Keratinocyte (primary cell): ENCODE results near the gene AP3D1. TPM values are rescaled to one million over a fixed set of nuclear protein-coding genes. Genes with fewer than 3 reads are reported as not detected.

Experiments
- DNase-seq: peaks from one replicate; pipeline ENCODE4 v3.0.0-alpha.2; 2011; ENCODE audit warnings: low read depth, missing footprints, low spot score
- FAIRE-seq: peaks from 2 replicates; lab custom pipeline; 2011; peaks lifted over from hg19 to GRCh38; lab: Jason Lieb, UNC
- H2AFZ ChIP-seq: 2 replicates; pipeline ENCODE4 v1.6.0; 2012; ENCODE audit warnings: low read length, control low read depth, inconsistent platforms; ENCODE audit not compliant: control insufficient read depth
- H3K27ac ChIP-seq: 2 replicates; pipeline ENCODE4 v1.5.1; 2011; ENCODE audit warnings: low read length; ENCODE audit not compliant: control insufficient read depth, insufficient read depth
- H3K27me3 ChIP-seq: 3 replicates; pipeline ENCODE4 v1.6.0; 2011; ENCODE audit warnings: low read length; ENCODE audit not compliant: control insufficient read depth, insufficient read depth; ENCODE audit errors: extremely low read depth
- H3K36me3 ChIP-seq, 2 experiments: 2 replicates in 1 of 2; 3 replicates in 1 of 2; pipeline ENCODE4 v1.5.1; 2011; ENCODE audit warnings: low read length in 2 of 2, mild to moderate bottlenecking in 1 of 2; ENCODE audit not compliant: control insufficient read depth in 2 of 2, insufficient read depth in 2 of 2; ENCODE audit errors: extremely low read depth in 1 of 2
- H3K4me1 ChIP-seq: 3 replicates; pipeline ENCODE4 v1.5.1; 2011; ENCODE audit warnings: low read length; ENCODE audit not compliant: control insufficient read depth, insufficient read depth; ENCODE audit errors: extremely low read depth
- H3K4me2 ChIP-seq: 3 replicates; pipeline ENCODE4 v1.6.0; 2011; ENCODE audit warnings: low read depth, low read length; ENCODE audit not compliant: control insufficient read depth, insufficient read depth; ENCODE audit errors: extremely low read depth
- H3K4me3 ChIP-seq, 3 experiments: fragments of 200-600 bp in 1 of 3; sonication (generic) in 1 of 3; 2 replicates in 2 of 3; 3 replicates in 1 of 3; pipeline ENCODE4 v1.5.1; 2011 to 2016; ENCODE audit warnings: low read length in 3 of 3, mild to moderate bottlenecking in 3 of 3, control low read depth in 2 of 3, inconsistent platforms in 1 of 3, low read depth in 1 of 3, mixed read lengths in 1 of 3, mixed run types in 1 of 3, moderate library complexity in 1 of 3; ENCODE audit not compliant: control insufficient read depth in 2 of 3, insufficient read depth in 2 of 3; ENCODE audit errors: extremely low read depth in 1 of 3
- H3K79me2 ChIP-seq: 2 replicates; pipeline ENCODE4 v1.6.0; 2012; ENCODE audit warnings: low read length; ENCODE audit not compliant: control insufficient read depth, insufficient read depth
- H3K9ac ChIP-seq: 3 replicates; pipeline ENCODE4 v1.6.0; 2011; ENCODE audit warnings: low read length; ENCODE audit not compliant: control insufficient read depth, insufficient read depth; ENCODE audit errors: extremely low read depth
- H3K9me1 ChIP-seq: 3 replicates; pipeline ENCODE4 v1.6.0; 2011; ENCODE audit warnings: low read length; ENCODE audit not compliant: control insufficient read depth, insufficient read depth; ENCODE audit errors: extremely low read depth
- H3K9me3 ChIP-seq: 2 replicates; pipeline ENCODE4 v1.5.1; 2012; ENCODE audit warnings: low read depth, low read length; ENCODE audit not compliant: control insufficient read depth
- H4K20me1 ChIP-seq: 3 replicates; pipeline ENCODE4 v1.6.0; 2011; ENCODE audit warnings: low read length; ENCODE audit not compliant: control insufficient read depth, insufficient read depth; ENCODE audit errors: extremely low read depth
- EZH2 ChIP-seq: IDR thresholded peaks from one replicate; pipeline ENCODE4 v1.6.1; 2012; ENCODE audit warnings: inconsistent platforms, mild to moderate bottlenecking, low read length, moderate library complexity
- dilution Hi-C: fragments of 300-500 bp; cut with MboI; formaldehyde crosslinking; loops from one replicate; pipeline ENCODE4 v1.7.0; 2020; ENCODE audit warnings: low sequenced_read_pairs; ENCODE audit not compliant: extremely low pct_ligation_motif_present
- polyA plus RNA-seq, 5 experiments: library from polyadenylated mRNA; depleted of rRNA in 3 of 5; stranded (reverse) in 3 of 5; stranded (forward) in 1 of 5; unstranded in 1 of 5; fragments of >200 nt; gene quantifications; 1 replicate in 1 of 5; 2 replicates in 3 of 5; 3 replicates in 1 of 5; pipeline versions ENCODE4 v1.2.1 to v1.2.3, GENCODE V29; 2011 to 2012; ENCODE audit warnings: missing spikeins in 2 of 5, low read depth in 1 of 5, low replicate concordance in 1 of 5
- TF ChIP-seq, protein P1 (sequence below), 3 experiments: IDR thresholded peaks in 1 of 3; conservative IDR thresholded peaks in 1 of 3; optimal IDR thresholded peaks in 1 of 3; 2 replicates in 2 of 3; 3 replicates in 1 of 3; pipeline versions ENCODE3 to v1.5.1; 2011; ENCODE audit warnings: low read length in 3 of 3, mild to moderate bottlenecking in 3 of 3, moderate library complexity in 2 of 3, control low read depth in 1 of 3, inconsistent platforms in 1 of 3; ENCODE audit not compliant: insufficient read depth in 2 of 3; ENCODE audit errors: extremely low read depth in 1 of 3

AP3D1 gene
- polyA plus RNA-seq, 1 donor (not counting 4 experiments of a cell fraction or from before 2014, with no cell fraction given), result 56.1 TPM

GRCh38 chr19:2166741-2167738 is 15.7 kb upstream of the AP3D1 start:
- H3K4me3 ChIP-seq, result no peak overlapping the region
- peaks cover 2% of the 10 kb centered on the region for H3K9me1 ChIP-seq
- peak overlapping the region; percentile 6 for H3K9ac ChIP-seq
- H3K27me3 ChIP-seq, result no peaks in the 10 kb centered on the region
- H2AFZ ChIP-seq, result no peak overlapping the region
- dilution Hi-C loops, result no loop called here
- TF ChIP-seq, protein P1, sequence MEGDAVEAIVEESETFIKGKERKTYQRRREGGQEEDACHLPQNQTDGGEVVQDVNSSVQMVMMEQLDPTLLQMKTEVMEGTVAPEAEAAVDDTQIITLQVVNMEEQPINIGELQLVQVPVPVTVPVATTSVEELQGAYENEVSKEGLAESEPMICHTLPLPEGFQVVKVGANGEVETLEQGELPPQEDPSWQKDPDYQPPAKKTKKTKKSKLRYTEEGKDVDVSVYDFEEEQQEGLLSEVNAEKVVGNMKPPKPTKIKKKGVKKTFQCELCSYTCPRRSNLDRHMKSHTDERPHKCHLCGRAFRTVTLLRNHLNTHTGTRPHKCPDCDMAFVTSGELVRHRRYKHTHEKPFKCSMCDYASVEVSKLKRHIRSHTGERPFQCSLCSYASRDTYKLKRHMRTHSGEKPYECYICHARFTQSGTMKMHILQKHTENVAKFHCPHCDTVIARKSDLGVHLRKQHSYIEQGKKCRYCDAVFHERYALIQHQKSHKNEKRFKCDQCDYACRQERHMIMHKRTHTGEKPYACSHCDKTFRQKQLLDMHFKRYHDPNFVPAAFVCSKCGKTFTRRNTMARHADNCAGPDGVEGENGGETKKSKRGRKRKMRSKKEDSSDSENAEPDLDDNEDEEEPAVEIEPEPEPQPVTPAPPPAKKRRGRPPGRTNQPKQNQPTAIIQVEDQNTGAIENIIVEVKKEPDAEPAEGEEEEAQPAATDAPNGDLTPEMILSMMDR (optimal IDR thresholded peaks at IDR 0.05 in 1 of 3, IDR thresholded peaks at IDR 0.05 in 1 of 3, conservative IDR thresholded peaks at IDR 0.05 in 1 of 3; ENCODE audit: extremely low read depth in 1 of 3, insufficient read depth in 2 of 3, low read length in 3 of 3), result no peak
- no peak for TF ChIP-seq EZH2
- H3K9me3 ChIP-seq, result no peaks in the 10 kb centered on the region
- DNase-seq, result no peak
- H3K4me2 ChIP-seq, result peak overlapping the region; percentile 27
- H4K20me1 ChIP-seq, result peaks cover 29% of the 10 kb centered on the region
- FAIRE-seq, result no peak
- H3K36me3 ChIP-seq, result peaks cover 0 to 6% of the 10 kb centered on the region in 2 experiments
- H3K27ac ChIP-seq, result peak overlapping the region; percentile 43
- peaks cover 31% of the 10 kb centered on the region for H3K4me1 ChIP-seq
- peaks cover 67% of the 10 kb centered on the region for H3K79me2 ChIP-seq

GRCh38 chr19:2164020-2164998 is 12.9 kb upstream of the AP3D1 start:
- Histone ChIP-seq H3K4me1 (peaks cover 30% of the 10 kb centered on the region), H3K36me3 (peaks cover 0 to 6% of the 10 kb centered on the region in 2 experiments), H2AFZ (peak overlapping the region; percentile 30), H4K20me1 (peaks cover 21% of the 10 kb centered on the region), H3K9me1 (peaks cover 2% of the 10 kb centered on the region), H3K9me3 (no peaks in the 10 kb centered on the region), H3K4me2 (peak overlapping the region; percentile 96), H3K27me3 (no peaks in the 10 kb centered on the region), H3K4me3 (peak overlapping the region; percentile 90 to 93 (median 93)), H3K27ac (peak overlapping the region; percentile 69), H3K79me2 (peaks cover 44% of the 10 kb centered on the region), H3K9ac (peak overlapping the region; percentile 81)
- dilution Hi-C loops, result no loop called here
- no peak for TF ChIP-seq EZH2
- TF ChIP-seq, protein P1 (optimal IDR thresholded peaks at IDR 0.05 in 1 of 3, IDR thresholded peaks at IDR 0.05 in 1 of 3, conservative IDR thresholded peaks at IDR 0.05 in 1 of 3; ENCODE audit: extremely low read depth in 1 of 3, insufficient read depth in 2 of 3, low read length in 3 of 3), result no peak
- no peak for DNase-seq
- FAIRE-seq, result no peak
